Stimulated activated CD8-positive, alpha-beta memory T cell treated with anti-CD3 and anti-CD28 coated beads, Interleukin-7, amount 100 ng/mL, for 48 hours (primary cell): ENCODE measurements around the gene TBC1D3B.
"Not testable (repeated sequence)": the region's sequence is repeated elsewhere in the genome, so short reads cannot be mapped to it uniquely, and the experiment has no call there.

Experiments used
- DNase-seq, 2 donors: peaks; one replicate each; pipeline ENCODE4 v3.0.0-alpha.2; 2020; ENCODE audit warnings: low read depth in 1 of 2; ENCODE audit errors: extremely low read depth in 1 of 2

TBC1D3B gene

DNA sequence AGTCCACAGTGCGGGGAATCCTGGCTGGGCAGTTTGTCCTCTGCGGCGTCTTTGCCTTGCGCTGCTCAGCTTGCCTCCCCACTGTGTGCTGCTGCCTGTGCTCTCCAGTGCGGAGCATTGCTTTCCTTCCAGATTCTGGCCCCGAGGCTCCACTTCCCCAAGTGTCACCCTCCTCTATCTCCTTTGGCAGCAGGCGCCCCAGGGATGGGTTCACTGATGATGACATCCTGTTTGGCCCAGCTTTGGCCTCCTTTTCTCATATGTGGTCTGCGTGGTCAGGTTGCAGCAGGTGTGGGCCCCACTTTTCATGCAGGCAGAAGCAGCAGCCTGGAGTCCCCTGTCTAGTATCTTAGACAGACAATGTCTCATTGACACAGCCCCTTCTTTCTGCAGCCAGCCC is 25.1 kb upstream of the TBC1D3B start:
- DNase-seq, result not testable (repeated sequence)

DNA sequence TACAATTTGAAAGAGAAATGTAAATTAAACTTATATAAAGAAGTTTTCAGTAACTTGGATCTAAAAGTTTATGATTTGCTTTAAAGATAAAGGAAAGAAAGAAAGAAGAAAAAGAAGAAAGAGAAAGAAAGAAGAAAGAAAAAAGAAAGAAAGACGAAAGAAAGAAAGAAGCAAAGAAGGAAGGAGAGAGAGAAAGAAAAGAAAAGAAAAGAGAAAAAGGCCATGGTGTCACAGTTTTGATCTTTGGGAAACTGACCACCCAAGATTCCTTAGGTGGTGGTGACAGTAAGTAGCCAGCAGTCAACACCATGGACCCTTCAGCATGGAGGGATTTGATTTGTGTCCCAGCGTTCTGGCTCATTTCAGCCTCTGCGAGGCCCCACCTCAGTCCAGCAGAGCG is 24.7 kb upstream of the TBC1D3B start:
- DNase-seq, result not testable (repeated sequence)

DNA sequence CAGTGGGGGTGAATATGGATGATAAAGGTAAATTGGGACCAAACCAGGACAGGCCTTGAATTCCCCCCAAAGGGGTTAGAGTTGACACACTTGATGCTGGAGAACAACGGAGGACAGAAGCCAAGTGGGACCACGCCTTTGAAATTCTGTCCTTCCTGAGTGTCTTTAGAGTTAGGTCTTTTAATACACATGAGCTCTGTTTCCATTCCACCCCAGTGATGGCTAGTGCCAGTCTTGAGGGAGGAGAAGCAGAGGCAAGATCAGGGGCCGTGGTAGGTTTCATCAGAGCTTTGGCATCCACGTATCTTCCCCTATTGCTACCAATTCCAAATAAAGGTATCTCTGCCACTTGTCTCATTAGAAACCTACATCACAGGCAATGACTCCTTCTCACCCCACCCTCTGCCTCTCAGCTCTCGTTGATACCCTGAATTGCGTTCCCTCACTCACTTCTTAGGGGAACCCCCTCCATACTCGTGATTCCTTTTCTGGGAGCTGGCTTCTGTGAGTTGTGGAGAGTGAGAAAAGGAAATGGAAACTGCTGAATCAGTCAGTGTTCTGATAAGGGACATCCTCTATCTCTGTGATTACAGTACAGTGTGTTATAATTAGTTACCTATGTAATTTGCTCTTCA is 22.5 kb upstream of the TBC1D3B start:
- DNase-seq, result no peak

DNA sequence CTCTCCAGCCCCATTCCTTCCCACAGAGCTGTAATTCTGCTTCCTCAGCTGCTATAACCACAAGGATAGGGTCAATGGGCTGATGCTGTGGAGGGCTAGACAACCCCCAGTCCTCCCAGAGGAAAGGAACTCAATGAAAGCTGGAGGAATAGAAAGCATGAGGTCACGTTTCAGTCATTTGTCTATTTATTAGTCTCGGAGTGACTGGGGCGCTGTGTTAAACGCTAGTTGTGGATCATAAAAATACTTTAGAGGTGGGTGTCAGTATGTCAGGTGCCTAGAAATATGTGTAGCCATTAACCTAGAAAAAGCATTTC is 20.9 kb upstream of the TBC1D3B start:
- DNase-seq, result no peak

DNA sequence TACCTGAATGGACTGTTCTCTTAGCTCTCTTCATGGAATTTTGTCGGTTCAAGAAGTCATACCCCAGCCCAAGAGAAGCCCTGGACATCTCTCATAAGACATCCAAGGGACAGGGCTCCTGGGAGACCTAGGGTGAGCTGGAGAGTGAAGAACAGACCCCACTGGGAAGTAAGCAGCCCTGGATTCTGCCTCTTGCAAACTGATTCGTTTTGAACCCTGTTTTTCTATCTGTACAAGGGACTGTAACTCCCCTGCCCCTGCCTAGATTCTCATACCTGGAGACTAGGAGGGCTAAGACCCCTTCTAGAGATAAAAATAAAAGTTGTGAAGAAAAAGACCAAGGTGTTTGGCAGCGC is 19.7 kb upstream of the TBC1D3B start:
- DNase-seq, result no peak

DNA sequence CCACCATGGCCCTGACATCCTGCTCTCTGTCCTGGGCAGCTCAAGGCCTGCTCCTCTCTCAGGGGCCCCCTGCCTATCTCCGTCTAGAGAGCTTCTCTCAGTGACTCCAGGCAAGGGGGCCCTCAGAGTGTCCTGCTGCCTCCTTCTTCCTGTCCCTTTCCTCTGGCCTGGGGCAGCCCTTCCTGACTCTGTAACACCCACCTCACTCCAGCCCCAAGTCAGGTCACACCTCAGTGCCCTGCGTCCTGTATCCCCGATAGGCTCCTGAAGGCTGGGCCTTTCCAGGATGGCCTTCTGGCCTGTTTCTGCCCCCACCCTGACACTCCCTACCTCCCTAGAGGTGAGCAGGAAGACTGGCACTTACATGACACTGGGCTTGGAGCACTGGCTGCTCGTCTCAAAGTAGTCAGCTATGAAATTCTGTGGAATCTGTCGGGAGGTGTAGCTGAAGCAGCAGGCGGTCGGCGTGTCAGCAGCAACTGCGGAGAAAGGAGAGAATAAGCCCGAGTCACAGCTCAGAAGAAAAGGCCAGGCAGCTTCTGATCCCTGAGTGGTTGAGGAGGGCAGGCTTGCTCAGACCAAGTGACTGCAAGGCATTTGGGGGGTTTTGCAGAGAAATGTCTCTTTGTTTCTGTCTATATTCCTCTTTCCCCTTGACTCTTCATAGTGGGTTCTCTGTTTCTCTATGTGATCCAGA is 19.1 kb upstream of the TBC1D3B start:
- no peak for DNase-seq

DNA sequence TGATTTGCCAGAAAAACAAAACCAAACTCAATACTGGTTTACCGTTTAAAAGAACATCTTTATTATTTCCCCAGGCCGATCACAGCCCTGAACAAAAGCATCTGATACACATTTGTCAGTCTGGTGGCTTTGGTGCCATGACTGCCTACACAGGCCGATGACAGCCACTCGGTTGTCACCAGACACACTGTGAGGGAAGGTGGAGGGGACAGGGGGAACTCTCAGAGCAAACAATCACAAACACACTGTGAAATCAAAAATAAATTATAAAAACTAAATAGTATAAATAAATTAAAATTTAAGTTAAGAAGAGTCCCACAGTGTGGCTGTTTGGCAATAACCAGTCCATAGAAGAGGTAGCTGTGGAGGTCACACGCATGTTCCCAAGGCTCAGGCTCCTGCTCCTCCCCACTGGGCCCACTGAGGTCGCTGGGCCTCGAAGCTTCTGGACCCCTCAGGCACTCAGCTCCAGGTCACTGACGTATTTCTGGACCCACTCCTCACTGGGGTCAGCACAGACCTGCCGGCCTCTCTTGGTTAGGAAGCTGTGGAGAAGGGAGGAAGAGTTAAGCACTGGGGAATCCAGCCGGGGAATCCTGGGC is 18.5 kb upstream of the TBC1D3B start:
- DNase-seq, result not testable (repeated sequence)

DNA sequence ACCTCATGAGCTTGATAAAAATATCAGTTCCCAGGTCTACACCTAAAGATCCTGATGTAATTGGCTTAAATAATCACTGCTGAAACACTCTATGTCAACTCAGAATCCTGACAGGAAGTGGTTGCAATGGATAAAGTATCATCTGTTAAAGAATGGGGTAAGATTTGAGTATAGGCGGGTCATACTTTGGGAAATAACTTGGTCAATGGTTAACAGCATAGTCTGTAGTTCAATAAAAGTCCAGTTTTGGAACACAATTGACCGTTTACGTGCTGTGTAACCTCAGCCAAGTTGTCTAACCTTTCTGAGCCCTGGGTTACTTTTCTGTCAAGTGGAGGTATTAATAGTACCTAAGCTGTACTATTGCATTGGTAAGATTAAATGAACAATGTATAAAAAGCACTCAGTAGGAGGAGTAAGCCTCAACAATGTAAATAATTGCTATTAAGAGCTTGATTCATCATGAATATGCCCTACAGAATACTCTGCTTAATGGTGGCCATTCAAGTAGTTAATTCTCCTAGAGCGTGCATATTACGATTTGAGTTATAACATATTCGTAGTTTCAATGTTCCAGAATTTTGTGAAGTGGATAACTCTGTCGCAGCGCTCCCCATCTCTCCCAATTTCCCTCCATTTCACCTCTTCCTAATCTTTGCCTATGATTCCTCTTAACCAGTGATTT is 17.9 kb upstream of the TBC1D3B start:
- not testable (repeated sequence) for DNase-seq

DNA sequence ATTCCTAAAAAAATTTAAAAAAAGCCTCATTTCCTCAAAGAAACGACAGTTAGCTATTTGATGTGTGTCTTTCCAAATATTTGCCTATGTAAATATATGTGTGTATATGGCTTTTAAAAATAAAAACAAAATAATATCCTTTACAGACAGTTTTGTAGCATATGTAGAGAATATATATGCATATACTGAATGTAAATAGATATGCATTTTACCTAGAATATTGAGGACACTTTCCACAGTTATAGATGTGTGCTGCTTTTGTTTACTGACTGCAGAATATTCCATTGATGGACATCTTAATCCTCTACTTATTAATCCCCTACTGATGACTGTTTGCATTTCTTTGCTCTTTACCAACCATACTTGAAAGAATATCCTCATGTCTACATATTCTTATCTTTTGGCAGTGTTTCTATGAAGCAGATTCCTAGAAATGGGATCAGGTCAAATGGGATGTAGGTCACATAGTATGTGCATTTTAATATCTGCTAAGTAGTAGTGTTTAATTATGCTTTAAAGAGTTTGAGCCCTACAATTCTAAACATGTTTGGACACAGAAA is 16.9 kb upstream of the TBC1D3B start:
- no peak for DNase-seq

DNA sequence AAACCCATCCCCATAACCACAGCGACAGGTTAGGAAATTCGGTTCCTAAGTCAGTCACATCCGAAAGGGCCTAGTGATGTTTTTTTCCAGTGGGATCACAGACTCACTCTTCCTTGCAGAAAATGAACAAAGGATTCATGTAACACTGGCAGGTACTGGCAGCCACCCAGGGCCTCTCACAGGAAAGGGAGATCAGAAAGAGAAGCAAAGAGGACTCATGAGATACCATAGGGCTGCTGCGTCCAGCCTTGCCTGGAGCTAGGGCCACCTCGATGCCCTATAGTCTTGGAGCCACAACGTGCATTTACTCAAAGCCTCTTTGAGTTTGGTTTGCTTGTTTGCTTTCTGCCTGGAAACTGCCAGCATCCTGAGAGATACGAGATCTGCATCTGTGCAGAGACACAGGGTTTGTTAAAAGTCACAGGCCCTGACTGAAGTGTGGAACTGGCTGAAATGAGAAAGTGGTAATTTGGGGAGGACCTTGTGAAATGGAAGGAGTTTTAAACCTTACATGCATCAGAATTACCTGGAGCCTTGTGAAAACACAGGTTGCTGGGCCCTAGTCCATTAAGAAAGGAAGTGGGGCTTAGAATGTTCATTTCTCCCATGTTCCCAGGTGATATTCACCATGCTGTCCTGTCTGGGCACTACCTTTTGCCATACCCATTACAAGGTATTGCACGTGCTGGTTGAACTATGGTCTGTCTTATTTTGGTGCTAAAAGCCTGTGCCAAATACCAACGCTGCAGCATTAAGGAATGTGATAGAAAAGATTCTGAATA is 14.3 kb upstream of the TBC1D3B start:
- DNase-seq, result not testable (repeated sequence)

DNA sequence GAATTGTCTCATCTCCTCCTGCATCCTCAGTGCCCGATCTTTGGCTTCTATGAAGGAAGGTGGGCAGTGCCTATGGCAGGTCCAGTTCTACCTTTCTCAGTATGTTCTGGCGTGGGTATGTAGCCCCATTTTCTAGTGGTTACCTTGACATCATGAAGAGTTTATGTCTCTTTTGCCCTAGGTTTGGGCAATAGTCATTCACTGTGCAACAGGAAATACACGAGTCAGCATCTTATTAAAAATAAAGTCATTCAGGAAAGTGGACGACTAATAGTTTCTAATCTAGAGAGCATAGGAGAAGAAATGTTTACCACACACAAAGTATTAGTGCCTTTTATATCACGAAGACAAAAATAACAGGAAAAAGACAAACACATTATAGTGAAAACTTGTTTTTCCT is 13.6 kb upstream of the TBC1D3B start:
- not testable (repeated sequence) for DNase-seq

DNA sequence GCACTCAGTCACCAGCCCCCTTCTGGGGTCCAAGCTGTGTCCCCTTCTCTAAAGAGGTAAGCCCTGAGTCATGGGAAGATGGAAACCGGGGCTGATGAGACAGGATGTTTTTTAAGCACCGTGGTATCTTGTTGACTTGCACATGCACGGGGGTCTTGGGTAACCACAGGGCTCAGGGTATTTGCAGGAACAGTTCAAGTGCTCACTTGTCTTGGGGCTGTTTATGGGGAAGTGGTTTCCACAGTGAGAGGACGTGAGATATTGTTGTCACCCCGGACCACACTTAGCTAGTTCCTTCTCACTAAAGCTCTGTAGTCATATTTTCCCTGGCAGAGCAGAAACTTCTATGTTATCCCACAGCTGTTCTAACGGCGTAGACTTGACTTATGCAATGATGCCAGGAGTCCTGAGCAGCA is 12.5 kb upstream of the TBC1D3B start:
- DNase-seq, result peak in 1 of 2 donors; percentile 40

DNA sequence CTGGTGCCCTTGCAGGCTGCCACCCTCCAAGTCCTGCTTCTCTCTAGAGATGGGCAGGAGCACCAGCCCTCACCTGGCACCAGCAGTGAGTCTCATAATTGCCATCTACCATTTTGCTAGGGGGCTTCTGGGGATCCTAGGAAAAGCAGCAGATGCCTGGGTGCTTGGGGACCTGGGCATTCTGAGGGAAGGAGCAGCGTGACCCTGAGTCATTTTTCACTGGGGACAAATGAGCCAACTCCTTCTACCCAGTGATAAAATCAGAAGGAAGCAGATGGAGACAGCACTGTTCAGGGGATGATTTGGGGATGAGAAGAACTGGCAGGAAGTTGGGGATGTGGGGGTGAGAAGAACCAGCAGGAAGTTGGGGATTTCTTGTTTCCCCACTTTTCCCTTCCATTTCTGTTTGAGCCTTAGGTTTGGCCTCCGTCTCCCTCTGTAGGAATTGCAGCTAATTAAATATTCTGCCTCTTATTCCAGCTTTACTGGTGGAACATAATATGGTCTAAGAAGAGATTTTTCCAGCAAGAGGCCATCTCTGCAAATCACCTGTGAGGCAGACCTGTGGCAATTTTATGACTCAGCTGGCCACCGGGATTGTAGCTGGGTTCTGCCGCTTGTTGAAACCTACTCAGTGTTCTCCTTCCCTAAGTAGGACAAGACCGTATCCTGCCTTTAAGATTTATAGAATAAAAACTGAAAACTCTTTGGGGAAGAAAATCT is 11.7 kb upstream of the TBC1D3B start:
- not testable (repeated sequence) for DNase-seq

DNA sequence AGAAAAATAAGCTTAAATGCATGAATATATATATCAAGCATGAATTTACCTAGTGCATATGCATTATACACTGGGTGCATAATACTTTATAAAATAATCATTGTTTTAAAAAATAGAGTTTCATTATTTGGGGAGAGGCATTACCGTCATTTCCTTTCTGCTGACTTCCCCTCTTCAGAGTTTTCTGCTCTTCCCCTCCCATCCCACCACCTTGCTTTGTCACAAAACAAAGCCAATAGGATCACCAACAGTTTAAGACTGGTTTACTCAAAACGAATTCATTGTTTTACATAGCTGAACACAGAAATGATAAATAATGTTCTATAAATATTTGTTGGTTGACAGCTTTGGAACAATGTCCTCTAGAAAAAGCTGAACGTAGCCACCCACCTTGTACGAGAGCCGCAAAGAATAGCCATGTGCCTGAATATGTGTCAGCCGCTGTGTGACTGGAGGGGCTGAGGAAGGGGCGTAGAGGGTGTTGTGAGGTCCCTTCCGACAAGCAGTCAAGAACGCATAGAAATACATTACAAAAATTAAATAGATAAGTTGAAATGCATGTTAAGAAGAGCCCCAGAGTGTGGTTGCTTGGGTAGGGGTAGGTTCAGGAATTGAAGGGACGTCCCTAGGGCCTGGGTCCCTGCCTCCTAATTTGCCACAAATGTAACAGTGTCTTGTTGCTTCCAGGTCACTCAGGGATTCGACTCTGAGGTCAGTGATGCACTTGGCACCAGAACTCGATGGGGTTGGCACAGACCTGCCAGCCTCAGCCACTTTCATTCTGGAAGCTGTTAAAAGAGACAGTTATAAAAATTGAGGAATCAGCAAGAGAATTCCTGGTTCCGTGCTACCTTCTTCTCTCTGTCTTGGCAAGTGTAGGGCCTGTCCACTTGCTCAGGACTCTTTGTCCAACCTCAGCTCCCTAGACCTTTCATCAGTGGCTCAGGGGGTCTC is 10.7 kb upstream of the TBC1D3B start:
- DNase-seq, result not testable (repeated sequence)

DNA sequence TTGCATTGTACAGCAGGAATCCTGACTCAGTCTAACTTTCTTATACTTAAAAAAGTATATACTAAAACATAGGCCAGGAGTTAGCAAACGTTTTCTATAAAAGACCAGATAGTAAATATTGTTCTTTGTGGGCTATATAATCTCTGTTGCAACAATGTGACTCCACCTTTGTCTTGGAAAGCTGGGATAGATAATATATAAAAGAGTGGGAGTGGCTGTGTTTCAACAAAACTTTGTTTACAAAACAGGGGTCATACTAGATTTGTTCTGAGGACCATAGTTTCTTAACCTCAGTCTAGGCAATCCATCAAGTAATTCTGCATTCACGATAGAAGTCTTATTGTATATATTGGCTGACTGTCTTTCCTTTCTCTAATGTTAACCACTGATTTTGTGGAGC is 9.0 kb upstream of the TBC1D3B start:
- DNase-seq, result no peak

DNA sequence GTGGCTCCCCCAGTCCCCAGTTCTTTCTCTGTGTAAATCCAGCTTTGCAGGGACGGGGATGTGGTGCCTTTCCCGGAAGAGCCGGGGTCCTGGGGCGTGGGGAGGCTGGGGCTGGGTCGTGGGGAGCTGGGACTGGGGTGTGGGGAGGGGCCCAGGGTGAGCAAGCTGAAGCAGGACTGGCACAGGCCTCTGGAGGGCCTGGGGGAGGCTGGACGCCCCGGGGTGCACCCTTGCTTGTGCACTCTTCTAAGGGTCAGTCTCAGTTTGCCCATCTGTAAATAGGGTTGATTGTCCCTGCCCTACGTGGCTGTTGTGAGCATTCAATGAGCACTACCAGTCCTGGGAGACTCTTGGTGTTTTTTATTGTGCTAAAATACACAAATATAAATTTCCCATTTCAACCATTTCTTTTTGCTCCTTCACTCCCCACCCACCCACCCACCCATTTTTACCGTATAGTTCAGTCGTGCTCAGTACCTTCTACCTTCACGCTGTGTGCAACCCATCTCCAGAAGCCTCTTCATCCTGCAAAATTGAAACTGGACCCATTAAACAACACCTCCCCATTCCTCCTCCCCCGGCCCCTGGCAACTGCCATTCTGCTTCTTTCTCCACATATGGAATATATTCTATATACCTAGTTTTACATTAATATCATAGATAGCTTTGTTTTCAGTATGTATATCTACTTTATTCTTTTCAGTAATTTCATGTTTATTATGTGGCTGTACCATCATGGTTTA is 7.8 kb upstream of the TBC1D3B start:
- no peak for DNase-seq

DNA sequence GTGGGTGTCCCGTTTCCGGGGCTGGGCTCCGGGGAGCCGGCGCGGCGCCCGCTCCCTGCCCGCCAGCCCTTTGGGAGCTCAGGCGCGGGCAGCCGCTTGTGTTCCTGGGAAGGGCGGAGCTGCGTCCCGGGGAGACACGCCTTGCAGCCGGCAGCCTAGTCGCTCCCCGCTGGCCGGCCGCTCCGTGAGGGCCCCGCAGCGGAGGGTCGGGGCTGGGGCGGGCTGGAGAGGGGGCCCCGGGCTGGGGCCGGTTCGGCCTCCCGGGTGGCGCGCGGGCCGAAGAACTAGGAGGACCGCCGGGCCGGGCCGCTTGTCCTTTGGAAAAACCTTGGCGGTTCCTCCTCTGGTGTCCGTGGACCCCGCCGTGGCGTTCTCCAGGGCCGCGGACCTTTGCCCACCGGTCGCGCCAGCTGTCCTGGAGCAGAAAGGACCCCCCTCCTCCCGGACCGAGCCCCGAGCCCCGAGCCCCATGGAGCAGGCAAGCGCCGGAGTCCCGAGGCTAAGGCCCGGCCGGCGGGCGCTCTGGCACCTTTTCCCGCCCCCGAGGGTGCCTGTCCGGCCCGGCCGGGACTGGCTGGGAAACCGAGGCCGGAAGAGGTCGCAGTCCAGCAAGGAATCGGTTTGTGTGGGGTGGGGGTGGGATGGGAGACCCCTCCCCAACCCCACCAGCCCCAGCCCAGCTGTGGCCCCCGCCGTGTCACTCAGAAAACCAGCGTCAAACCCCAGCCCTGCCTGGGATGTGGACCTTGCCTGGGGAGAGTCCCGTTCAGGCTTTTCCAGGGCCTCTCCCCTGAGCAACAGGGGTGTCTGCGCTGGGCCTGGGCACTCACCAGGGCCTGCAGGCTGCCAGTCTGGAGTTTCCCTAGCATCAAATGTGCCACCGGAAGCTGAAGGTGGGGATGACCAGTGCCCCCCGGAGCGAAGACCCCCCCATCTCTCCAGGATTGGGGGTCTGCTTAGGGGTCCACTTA is 6.8 kb upstream of the TBC1D3B start:
- no peak for DNase-seq
